ENCODE results near the gene ARID1B. TPM values are rescaled to one million over a fixed set of nuclear protein-coding genes. Genes with fewer than 3 reads are reported as not detected.

The ARID1B gene
- total and polyA plus RNA-seq, 7 donors, result 8.4 to 115 (median 69.6) TPM

DNA sequence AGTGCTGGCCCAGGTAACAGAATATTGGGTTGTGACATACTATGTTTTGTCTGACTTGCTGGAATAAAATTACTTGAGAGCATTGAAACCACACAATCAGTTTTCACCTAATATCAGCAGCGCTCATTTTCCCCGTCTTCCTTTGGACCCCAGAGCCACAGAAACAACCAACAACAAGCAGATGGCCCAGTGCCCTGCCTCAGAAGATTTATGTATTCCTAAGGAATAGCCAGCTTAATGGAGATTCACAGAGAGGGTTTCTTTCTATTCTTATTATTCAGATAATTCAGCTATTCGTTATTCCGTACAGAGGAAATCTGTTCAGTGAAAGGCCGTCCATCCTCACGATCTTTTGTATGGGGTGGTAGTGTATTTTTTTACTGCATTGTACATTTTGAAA is 391.3 kb downstream of the ARID1B start:
- Histone ChIP-seq H3K27ac (no peak overlapping the region), H3K36me3 (peaks cover 0 to 19% (median 6%) of the 10 kb centered on the region in 4 donors), H3K4me3 (no peak overlapping the region), H3K9me3 (no peaks in the 10 kb centered on the region), H3K27me3 (no peaks in the 10 kb centered on the region), H3K4me1 (peaks cover 0 to 25% (median 19%) of the 10 kb centered on the region in 4 donors)
- no peak for DNase-seq
- 97 to 99% methylated on average over 6 of the region's 6 CpGs for WGBS, 2 donors
- intact Hi-C loops (cut with DNase I), result no loop called here
- TF ChIP-seq, protein P1, sequence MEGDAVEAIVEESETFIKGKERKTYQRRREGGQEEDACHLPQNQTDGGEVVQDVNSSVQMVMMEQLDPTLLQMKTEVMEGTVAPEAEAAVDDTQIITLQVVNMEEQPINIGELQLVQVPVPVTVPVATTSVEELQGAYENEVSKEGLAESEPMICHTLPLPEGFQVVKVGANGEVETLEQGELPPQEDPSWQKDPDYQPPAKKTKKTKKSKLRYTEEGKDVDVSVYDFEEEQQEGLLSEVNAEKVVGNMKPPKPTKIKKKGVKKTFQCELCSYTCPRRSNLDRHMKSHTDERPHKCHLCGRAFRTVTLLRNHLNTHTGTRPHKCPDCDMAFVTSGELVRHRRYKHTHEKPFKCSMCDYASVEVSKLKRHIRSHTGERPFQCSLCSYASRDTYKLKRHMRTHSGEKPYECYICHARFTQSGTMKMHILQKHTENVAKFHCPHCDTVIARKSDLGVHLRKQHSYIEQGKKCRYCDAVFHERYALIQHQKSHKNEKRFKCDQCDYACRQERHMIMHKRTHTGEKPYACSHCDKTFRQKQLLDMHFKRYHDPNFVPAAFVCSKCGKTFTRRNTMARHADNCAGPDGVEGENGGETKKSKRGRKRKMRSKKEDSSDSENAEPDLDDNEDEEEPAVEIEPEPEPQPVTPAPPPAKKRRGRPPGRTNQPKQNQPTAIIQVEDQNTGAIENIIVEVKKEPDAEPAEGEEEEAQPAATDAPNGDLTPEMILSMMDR (IDR thresholded peaks at IDR 0.05), result no peak
- no peak for TF ChIP-seq EP300 (IDR thresholded peaks at IDR 0.05)
- TF ChIP-seq POLR2A (IDR thresholded peaks at IDR 0.05), result no peak
- no peak for TF ChIP-seq POLR2AphosphoS5 (IDR thresholded peaks at IDR 0.05)

DNA sequence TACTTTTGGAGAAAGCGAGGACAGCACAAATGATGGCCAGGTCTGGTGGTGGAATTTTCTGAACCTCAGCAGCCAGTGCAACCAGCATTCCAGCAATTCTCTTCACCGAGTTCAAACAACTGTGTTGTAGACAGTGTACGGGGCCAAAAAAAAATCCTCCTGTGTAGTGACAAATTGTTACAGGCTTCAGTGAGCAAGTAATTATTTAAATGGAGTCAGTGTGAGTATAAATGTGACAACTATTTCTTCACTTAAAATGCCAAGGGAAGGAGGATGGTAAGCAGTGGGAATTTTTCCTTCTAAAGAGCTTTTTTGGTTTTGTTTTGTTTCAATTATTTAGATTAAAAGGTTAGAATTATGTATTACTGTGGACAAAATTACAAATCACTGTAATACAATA is 392.0 kb downstream of the ARID1B start:
- no peaks in the 10 kb centered on the region for H3K27me3 ChIP-seq
- TF ChIP-seq, protein P1 (IDR thresholded peaks at IDR 0.05), result no peak
- TF ChIP-seq POLR2A (IDR thresholded peaks at IDR 0.05) (no peak), EP300 (IDR thresholded peaks at IDR 0.05) (no peak), POLR2AphosphoS5 (IDR thresholded peaks at IDR 0.05) (no peak)
- peak overlapping the region in 3 of 4 donors; percentile 13 to 49 (median 47) for H3K27ac ChIP-seq
- H3K4me3 ChIP-seq, result no peak overlapping the region
- DNase-seq, result no peak
- intact Hi-C loops (cut with DNase I), result no loop called here
- 88 to 98% methylated on average over 3 of the region's 3 CpGs for WGBS, 2 donors
- no peaks in the 10 kb centered on the region for H3K9me3 ChIP-seq
- peaks cover 0 to 25% (median 19%) of the 10 kb centered on the region in 4 donors for H3K4me1 ChIP-seq
- peaks cover 0 to 25% (median 6%) of the 10 kb centered on the region in 4 donors for H3K36me3 ChIP-seq

DNA sequence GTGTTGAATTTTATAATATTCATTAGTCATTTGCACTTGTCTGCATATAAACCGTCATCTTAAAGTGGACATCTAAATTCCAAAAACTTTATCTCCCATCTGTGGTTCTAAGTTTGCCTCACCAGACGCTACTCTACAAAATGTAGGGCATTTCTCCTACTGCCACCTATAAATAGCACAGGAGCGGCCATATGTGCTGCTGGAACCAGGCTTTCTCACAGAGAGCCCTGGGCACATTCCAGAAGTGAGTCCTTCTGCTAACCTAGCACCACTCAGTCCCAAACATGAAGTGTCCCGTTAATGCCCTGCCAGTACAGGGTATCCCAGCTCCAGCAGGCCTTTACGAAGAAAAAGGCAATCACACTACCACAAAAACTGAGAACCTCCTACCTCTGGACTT is 392.5 kb downstream of the ARID1B start:
- WGBS, 2 donors, result 91 to 96% methylated on average over 5 of the region's 5 CpGs
- DNase-seq, result no peak
- Histone ChIP-seq H3K27ac (peak overlapping the region in 2 of 4 donors; percentile 47 to 49), H3K4me3 (no peak overlapping the region), H3K36me3 (peaks cover 0 to 28% (median 6%) of the 10 kb centered on the region in 4 donors), H3K9me3 (no peaks in the 10 kb centered on the region), H3K27me3 (no peaks in the 10 kb centered on the region), H3K4me1 (peaks cover 0 to 25% (median 19%) of the 10 kb centered on the region in 4 donors)
- TF ChIP-seq EP300 (IDR thresholded peaks at IDR 0.05) (no peak), POLR2A (IDR thresholded peaks at IDR 0.05) (no peak), POLR2AphosphoS5 (IDR thresholded peaks at IDR 0.05) (no peak)
- TF ChIP-seq, protein P1 (IDR thresholded peaks at IDR 0.05), result no peak
- intact Hi-C loops (cut with DNase I), result no loop called here

DNA sequence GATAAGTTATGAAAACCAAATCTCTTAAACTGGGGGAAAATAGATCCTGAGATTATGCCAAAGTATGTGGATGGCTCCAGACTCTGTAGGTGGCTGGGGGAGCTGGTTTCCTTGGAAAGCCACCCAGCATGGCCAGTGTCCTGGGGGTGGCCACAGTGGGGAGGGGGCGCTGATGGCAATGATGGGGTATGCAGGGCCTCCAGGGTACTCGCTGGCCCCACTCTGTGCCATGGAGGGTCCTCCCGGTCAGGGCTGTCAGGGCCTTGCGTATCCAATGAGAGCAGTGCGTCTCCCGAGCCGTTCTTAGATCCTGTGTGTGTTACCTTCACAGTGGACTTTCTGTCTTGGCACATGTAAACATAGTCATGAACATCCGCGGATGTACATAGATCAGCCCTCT is 393.4 kb downstream of the ARID1B start:
- TF ChIP-seq EP300 (IDR thresholded peaks at IDR 0.05) (no peak), POLR2A (IDR thresholded peaks at IDR 0.05) (no peak), POLR2AphosphoS5 (IDR thresholded peaks at IDR 0.05) (no peak)
- TF ChIP-seq, protein P1 (IDR thresholded peaks at IDR 0.05), result no peak
- intact Hi-C loops (cut with DNase I), result no loop called here
- Histone ChIP-seq H3K4me1 (peaks cover 0 to 25% (median 19%) of the 10 kb centered on the region in 4 donors), H3K9me3 (no peaks in the 10 kb centered on the region), H3K36me3 (peaks cover 0 to 28% (median 6%) of the 10 kb centered on the region in 4 donors), H3K4me3 (no peak overlapping the region), H3K27ac (no peak overlapping the region), H3K27me3 (no peaks in the 10 kb centered on the region)
- 96 to 97% methylated on average over 9 of the region's 9 CpGs for WGBS, 2 donors
- no peak for DNase-seq

DNA sequence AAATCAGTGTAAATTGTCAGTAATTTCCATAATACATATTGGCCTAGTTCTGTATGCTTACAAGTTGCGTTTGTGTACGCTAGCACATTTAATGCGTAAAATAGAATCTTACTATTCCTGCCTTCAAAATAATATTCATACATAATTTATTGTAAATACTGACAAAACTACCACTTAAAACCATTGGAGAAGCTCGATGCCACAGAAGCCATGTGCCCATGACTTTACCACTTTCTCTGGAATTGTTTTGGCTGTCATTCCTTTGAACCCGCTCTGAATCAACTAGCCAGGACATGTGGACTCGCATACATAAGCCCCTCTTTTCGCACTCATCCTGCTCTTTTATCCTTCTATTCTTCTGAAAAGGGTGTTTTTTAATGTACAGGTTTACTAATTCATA is 394.6 kb downstream of the ARID1B start:
- TF ChIP-seq, protein P1 (IDR thresholded peaks at IDR 0.05), result no peak
- TF ChIP-seq EP300 (IDR thresholded peaks at IDR 0.05) (no peak), POLR2A (IDR thresholded peaks at IDR 0.05) (no peak), POLR2AphosphoS5 (IDR thresholded peaks at IDR 0.05) (no peak)
- intact Hi-C loops (cut with DNase I), result no loop called here
- H3K36me3 ChIP-seq, result peaks cover 0 to 27% (median 6%) of the 10 kb centered on the region in 4 donors
- H3K27me3 ChIP-seq, result no peaks in the 10 kb centered on the region
- WGBS, 2 donors, result 94 to 97% methylated on average over 7 of the region's 7 CpGs
- H3K27ac ChIP-seq, result no peak overlapping the region
- no peak for DNase-seq
- no peaks in the 10 kb centered on the region for H3K9me3 ChIP-seq
- no peak overlapping the region for H3K4me3 ChIP-seq
- peaks cover 0 to 25% (median 19%) of the 10 kb centered on the region in 4 donors for H3K4me1 ChIP-seq
